DOHH2 (cell line): ENCODE results near the gene CCR3.

Source experiments
- H3F3A ChIP-seq: fragments of 200-600 bp; sonication (generic), shearing (Covaris generic); 2 replicates; pipeline ENCODE4 v1.6.0; 2016; ENCODE audit warnings: antibody characterized with exemption, mild to moderate bottlenecking; ENCODE audit not compliant: control insufficient read depth, insufficient read depth
- H3K27ac ChIP-seq: fragments of 200-600 bp; sonication (generic); 2 replicates; pipeline ENCODE4 v1.5.1; 2014; ENCODE audit warnings: low read depth, mild to moderate bottlenecking, low read length, moderate library complexity
- H3K27me3 ChIP-seq: fragments of 200-600 bp; sonication (generic); 2 replicates; pipeline ENCODE4 v1.6.1; 2014; ENCODE audit warnings: mild to moderate bottlenecking, low read length, mixed read lengths; ENCODE audit not compliant: control insufficient read depth
- H3K36me3 ChIP-seq: fragments of 200-600 bp; sonication (generic); 2 replicates; pipeline ENCODE4 v1.6.1; 2014; ENCODE audit warnings: mild to moderate bottlenecking, low read length, moderate library complexity, mixed read lengths; ENCODE audit not compliant: control insufficient read depth
- H3K4me1 ChIP-seq: fragments of 200-600 bp; sonication (generic); 2 replicates; pipeline ENCODE4 v1.6.1; 2014; ENCODE audit warnings: mild to moderate bottlenecking, low read length, mixed read lengths; ENCODE audit not compliant: control insufficient read depth
- H3K4me2 ChIP-seq: fragments of 200-600 bp; sonication (generic); 2 replicates; pipeline ENCODE4 v1.6.0; 2014; ENCODE audit warnings: mild to moderate bottlenecking, low read length, moderate library complexity
- H3K4me3 ChIP-seq: fragments of 200-600 bp; sonication (generic); 2 replicates; pipeline ENCODE4 v1.5.1; 2014; ENCODE audit warnings: mild to moderate bottlenecking, low read length, mixed read lengths
- H3K79me2 ChIP-seq: fragments of 200-600 bp; sonication (generic); 2 replicates; pipeline ENCODE4 v1.6.1; 2014; ENCODE audit warnings: mild to moderate bottlenecking, low read length, mixed read lengths; ENCODE audit not compliant: control insufficient read depth
- H3K9me2 ChIP-seq: fragments of 200-600 bp; sonication (generic); replicated peaks from 2 replicates; pipeline ENCODE4 v1.6.1; 2014; ENCODE audit warnings: mild to moderate bottlenecking, low read length, mixed read lengths; ENCODE audit not compliant: control insufficient read depth
- H3K9me3 ChIP-seq: fragments of 200-600 bp; sonication (generic); 2 replicates; pipeline ENCODE4 v1.6.1; 2014; ENCODE audit warnings: antibody characterized with exemption, low read length, mixed read lengths; ENCODE audit not compliant: control insufficient read depth, insufficient read depth
- H4K20me1 ChIP-seq: fragments of 200-600 bp; sonication (generic); 2 replicates; pipeline ENCODE4 v1.6.0; 2014; ENCODE audit warnings: low read depth, mild to moderate bottlenecking, antibody characterized with exemption, low read length, moderate library complexity; ENCODE audit not compliant: control insufficient read depth, insufficient read depth
- CTCF ChIP-seq: fragments of 200-600 bp; sonication (generic); IDR thresholded peaks from one replicate; pipeline ENCODE4 v1.5.1; 2014; ENCODE audit warnings: antibody characterized with exemption, mild to moderate bottlenecking, low read depth, low read length; ENCODE audit not compliant: poor library complexity, severe bottlenecking
- EZH2phosphoT487 ChIP-seq: fragments of 200-600 bp; sonication (generic); IDR thresholded peaks from 2 replicates; pipeline ENCODE4 v1.6.1; 2017; ENCODE audit warnings: borderline replicate concordance, mild to moderate bottlenecking, antibody characterized with exemption, low read length, moderate library complexity, mixed read lengths

CCR3 gene

GRCh38 chr3:46291046-46291445 is 48.8 kb downstream of the CCR3 start:
- Histone ChIP-seq H3K79me2 (no peaks in the 10 kb centered on the region), H3K4me3 (no peak overlapping the region), H3F3A (no peaks in the 10 kb centered on the region), H3K9me2 (no peaks in the 10 kb centered on the region), H4K20me1 (no peaks in the 10 kb centered on the region), H3K9me3 (no peaks in the 10 kb centered on the region), H3K4me2 (no peak overlapping the region), H3K27me3 (peaks cover 15% of the 10 kb centered on the region), H3K36me3 (no peaks in the 10 kb centered on the region), H3K27ac (no peak overlapping the region), H3K4me1 (no peaks in the 10 kb centered on the region)
- no peak for TF ChIP-seq CTCF
- no peak for TF ChIP-seq EZH2phosphoT487

DNA sequence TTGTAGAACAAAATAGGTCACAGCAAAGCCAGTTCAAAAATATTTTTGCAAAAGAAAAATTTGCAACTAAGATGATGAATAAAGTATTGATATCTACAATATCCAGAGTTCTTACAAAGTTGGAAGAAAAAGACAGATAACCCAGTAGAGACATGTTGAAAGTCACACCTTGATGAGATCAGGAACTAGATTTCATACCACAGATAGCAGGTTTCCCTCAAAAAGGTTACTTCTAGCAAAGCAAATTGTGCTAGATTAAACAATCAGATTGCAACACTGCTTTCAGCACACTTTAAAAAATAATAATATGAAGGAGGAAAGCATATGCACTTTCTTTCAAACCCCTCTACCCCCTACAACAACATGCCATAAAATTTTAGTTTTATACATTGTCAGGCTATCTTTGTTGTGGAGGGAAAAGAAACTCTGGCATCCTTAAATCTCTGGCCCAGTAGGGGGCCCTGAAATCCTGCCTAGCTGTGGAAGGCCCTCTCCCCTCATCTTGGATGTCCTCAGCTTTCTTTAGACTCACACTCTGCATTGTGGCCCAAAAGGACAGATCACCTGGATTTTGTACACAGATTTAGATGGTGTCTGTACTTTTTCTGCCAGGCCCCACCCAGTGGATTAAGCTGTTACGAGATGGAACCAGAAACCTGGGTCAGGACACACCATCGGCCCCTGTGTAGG is 50.9 kb downstream of the CCR3 start:
- Histone ChIP-seq H4K20me1 (no peaks in the 10 kb centered on the region), H3K4me2 (no peak overlapping the region), H3K79me2 (no peaks in the 10 kb centered on the region), H3K9me2 (no peaks in the 10 kb centered on the region), H3K27ac (no peak overlapping the region), H3K27me3 (peaks cover 21% of the 10 kb centered on the region), H3K36me3 (no peaks in the 10 kb centered on the region), H3F3A (no peaks in the 10 kb centered on the region), H3K4me3 (no peak overlapping the region), H3K9me3 (no peaks in the 10 kb centered on the region), H3K4me1 (no peaks in the 10 kb centered on the region)
- TF ChIP-seq CTCF (no peak), EZH2phosphoT487 (no peak)

DNA sequence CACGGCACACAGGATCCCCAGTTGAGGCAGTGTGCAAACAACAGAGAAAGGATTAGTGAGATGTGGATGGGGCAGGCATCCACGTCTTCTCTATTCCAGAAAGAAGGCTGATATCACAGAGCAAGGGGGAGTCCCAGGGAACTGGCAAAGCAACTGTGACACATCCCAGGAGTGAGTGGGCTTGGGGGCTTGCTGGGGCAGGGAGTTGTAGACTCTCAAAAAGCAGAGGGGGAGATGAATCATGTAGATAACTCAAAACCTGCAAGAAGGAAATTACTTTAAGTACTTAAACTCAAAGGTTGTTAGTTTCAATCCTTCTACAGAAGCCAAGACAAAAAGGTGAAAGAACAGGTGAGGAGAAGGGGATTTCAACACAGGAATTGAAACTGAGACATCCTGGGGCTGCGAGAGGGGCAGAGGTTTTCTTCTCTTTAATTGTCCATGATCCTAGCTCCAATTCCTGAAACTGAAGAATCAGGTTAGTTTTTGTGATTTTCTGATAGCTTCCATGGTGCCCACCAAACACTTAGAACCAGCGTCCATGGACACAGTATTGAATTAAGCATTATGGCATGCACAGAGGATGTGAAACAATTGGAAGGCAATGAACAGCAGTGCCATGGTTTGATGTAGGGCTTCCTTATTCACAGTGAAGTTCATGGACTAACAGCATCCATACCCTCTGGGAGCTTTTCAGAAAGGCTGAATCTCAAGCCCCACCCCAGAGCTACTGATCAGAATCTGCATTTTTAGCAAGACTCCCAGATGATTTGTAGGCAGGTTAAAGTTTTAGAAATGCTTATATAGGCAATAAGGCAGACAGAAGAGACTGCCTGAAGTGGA is 52.0 kb downstream of the CCR3 start:
- no peak overlapping the region for H3K27ac ChIP-seq
- H3K79me2 ChIP-seq, result no peaks in the 10 kb centered on the region
- no peak overlapping the region for H3K4me2 ChIP-seq
- no peak overlapping the region for H3K4me3 ChIP-seq
- peaks cover 29% of the 10 kb centered on the region for H3K27me3 ChIP-seq
- H3K9me2 ChIP-seq, result no peaks in the 10 kb centered on the region
- H3K9me3 ChIP-seq, result no peaks in the 10 kb centered on the region
- H3K4me1 ChIP-seq, result no peaks in the 10 kb centered on the region
- no peak for TF ChIP-seq EZH2phosphoT487
- TF ChIP-seq CTCF, result no peak
- no peaks in the 10 kb centered on the region for H4K20me1 ChIP-seq
- no peaks in the 10 kb centered on the region for H3K36me3 ChIP-seq
- no peaks in the 10 kb centered on the region for H3F3A ChIP-seq
